Measurements from ENCODE around the gene KRT82. TPM values are rescaled to one million over a fixed set of nuclear protein-coding genes. Genes with fewer than 3 reads are reported as not detected.

Gene KRT82
- not detected in 2 replicates for total RNA-seq

DNA sequence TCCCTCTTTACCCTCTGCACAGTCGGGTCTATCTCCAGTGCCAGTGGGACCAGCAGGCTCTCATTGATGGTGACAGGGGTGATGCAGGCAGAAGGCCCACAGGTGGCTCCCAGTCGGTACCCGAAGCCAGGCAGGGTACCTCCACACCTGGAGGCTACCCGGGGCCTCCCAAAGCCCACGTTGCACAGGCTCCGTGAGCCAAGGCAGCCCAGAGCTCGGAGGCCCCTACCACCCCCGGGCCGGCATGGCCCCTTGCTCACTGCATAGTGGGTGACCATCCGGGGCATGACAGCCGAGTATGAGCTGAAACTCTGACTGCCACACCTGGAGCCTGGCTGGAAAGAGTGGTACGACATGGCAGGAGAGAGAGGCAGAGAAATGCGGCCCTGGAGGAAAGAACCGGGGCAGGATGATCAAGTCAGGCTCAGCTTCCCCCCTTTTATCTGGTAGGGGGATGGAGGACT, at the start of gene KRT82:
Gene KRT82 (minus strand): TSS at position 414 of the 464 bp plus-strand sequence. CDS start 58 bp downstream, at position 356.

DNA sequence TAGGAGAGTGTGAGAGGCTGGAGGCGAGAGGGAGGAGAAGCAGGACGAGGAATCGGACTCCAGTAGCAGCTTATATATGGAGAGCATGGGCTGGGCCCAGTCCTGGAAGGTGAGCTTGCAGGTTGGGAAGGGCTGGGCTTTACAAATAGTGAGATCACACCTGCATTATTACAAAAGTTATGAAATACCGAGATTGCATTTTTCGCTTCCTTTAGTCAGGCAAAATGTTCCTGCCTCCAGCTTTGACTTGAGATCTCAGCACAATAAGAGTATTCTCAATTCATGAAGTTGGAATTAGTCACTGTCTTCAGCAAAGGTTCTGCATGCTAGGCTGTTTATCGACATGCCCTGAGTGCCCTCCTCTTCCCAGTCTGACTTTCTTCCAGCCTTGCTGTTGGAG, 46.0 kb upstream of the KRT82 start, which contains the start of gene KRT6B:
Gene KRT6B (minus strand): TSS at position 46 of the 400 bp plus-strand sequence. CDS start 68 bp downstream, outside the sequence.

DNA sequence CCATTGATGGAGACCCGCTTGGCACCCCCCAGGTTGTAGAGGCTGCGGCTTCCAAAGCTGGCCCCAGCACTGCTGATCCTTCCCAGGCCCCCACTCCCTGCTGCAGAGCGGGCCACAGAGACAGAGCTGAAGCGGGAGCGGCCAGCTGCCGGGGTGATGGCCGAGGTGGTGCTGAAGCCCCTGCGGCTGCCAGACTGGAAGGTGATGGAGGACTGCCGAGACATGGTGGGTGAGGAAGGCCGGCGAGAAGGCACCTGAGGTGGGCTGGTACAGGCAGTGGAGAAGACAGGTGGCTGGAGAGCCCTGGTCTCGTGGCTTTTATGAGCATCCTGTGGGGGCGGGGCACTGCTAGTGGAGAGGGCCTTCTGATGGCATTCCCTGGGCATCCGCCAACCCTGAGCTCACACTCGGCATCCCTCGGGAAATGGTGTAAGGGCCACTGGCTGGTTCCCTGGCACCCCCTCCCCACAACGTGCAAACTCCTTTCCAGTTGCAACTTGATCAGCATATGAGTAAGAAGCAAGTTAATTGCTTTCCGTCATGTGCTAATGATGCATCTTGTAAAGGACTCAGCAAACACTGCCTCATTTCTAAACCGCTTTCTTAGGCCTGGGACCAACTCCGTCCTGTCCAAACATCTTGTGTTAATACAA, 28.1 kb upstream of the KRT82 start, which contains the start of gene KRT75:
Gene KRT75 (minus strand): TSS at position 291 of the 653 bp plus-strand sequence. CDS start 67 bp downstream, at position 224.

DNA sequence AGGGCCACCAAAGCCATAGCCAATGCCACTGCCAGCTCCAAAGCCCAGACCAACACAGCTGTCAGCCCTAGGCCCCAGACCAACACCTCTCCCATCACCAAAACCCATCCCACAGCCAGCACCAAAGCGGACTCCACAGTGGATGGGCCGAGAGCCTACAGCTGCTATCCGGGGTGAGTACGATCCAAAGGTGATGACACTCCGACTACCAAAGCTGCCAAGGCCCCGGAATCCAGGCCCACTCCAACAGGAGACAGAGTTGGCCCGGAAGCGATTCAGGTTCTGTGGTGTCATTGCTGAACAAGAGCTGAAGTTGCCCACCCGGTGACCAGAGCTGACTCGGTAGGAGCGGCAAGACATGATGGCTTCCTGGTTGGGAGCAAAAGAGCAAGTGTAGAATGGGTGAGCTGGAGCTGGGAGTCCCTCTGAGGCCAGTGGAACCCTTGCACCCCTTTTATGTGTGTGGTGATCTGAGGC, 20.9 kb downstream of the KRT82 start, which contains the start of gene KRT84:
Gene KRT84 (minus strand): TSS at position 427 of the 477 bp plus-strand sequence. CDS start 67 bp downstream, at position 360.

DNA sequence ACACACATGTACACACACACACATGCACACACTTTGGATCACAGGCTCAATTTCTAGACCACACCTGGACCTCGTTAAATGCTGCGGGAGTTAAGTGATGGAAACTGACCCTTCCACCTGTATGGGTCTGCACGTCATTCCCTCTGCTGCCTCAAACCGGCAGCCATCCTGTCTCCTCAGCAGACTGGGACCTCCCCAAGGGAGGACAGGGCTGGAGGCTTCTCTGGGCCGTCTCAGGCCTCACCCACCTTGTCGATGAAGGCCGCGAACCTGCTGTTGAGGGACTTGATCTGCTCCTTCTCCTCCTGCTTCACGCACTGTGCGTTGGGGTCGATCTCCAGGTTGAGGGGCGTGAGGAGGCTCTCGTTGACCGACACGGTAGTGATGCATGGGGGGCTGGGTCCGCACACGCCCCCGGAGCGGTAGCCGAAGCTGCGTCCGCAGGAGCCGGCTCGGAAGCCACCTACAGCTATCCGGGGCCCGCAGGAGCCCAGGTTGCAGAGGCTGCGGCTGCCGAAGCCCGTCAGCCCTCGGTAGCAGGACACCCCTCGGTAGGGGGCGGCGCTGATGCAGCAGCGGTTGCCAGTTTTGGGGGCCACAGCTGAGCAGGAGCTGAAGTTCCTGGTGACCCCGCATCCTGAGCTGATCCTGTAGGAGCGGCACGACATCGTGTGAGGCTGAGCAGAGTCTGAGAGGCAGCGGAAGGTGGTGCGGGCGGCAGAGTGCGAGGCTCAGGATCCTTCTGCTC, 39.2 kb downstream of the KRT82 start, which contains the start of gene KRT85:
Gene KRT85 (minus strand): TSS at position 744 of the 748 bp plus-strand sequence. CDS start 76 bp downstream, at position 668.

Other genes starting within 250 kb of the KRT82 start
- 0.38 and 1.1 TPM in 2 replicates for gene KRT80, start 214.3 kb downstream of the KRT82 start, total RNA-seq
- gene KRT7, start 173.1 kb downstream of the KRT82 start, total RNA-seq = 18.6 and 80.3 TPM in 2 replicates
- gene KRT86, start 131.7 kb downstream of the KRT82 start, total RNA-seq = 0.19 and 0.85 TPM in 2 replicates
- gene KRT81, start 114.8 kb downstream of the KRT82 start, total RNA-seq = under 0.01 and 0.96 TPM in 2 replicates
- gene KRT83, start 84.9 kb downstream of the KRT82 start, total RNA-seq = under 0.01 TPM in 1 of 2 replicates, not detected in the other
- not detected in 2 replicates for gene KRT85, start 38.9 kb downstream of the KRT82 start, total RNA-seq
- not detected in 2 replicates for gene KRT84, start 20.7 kb downstream of the KRT82 start, total RNA-seq
- not detected in 2 replicates for gene KRT75, start 28.0 kb upstream of the KRT82 start, total RNA-seq
- not detected in 2 replicates for gene KRT6B, start 45.8 kb upstream of the KRT82 start, total RNA-seq
- not detected in 2 replicates for gene KRT6C, start 67.5 kb upstream of the KRT82 start, total RNA-seq
- 0.96 and 1.4 TPM in 2 replicates for gene KRT6A, start 86.9 kb upstream of the KRT82 start, total RNA-seq
- 1.4 and 2.3 TPM in 2 replicates for gene KRT5, start 114.1 kb upstream of the KRT82 start, total RNA-seq
- gene KRT71, start 146.8 kb upstream of the KRT82 start, total RNA-seq = not detected in 2 replicates
- not detected in 2 replicates for gene KRT74, start 167.5 kb upstream of the KRT82 start, total RNA-seq
- gene KRT72, start 195.1 kb upstream of the KRT82 start, total RNA-seq = not detected in 2 replicates
- gene KRT73, start 212.2 kb upstream of the KRT82 start, total RNA-seq = not detected in 2 replicates
- not detected in 2 replicates for gene KRT2, start 245.9 kb upstream of the KRT82 start, total RNA-seq

Measured in regular cardiac myocyte (primary cell).